Measurements from ENCODE around the gene DYNLT1. TPM values are rescaled to one million over a fixed set of nuclear protein-coding genes. Genes with fewer than 3 reads are reported as not detected.

The DYNLT1 gene
- total and polyA plus RNA-seq, 10 of the 15 experiments (the other 5 are each of a cell fraction or from before 2014, with no cell fraction given): 33.6 to 298 (median 89.2) TPM

- no peak for TF ChIP-seq ATF2 (IDR thresholded peaks at IDR 0.05; ENCODE audit: low read length)
- no peak for TF ChIP-seq HDGF (IDR thresholded peaks at IDR 0.05)
- no peak for TF ChIP-seq WRNIP1 (IDR thresholded peaks at IDR 0.05; ENCODE audit: borderline replicate concordance, low read depth, low read length)
- TF ChIP-seq NKRF (conservative IDR thresholded peaks at IDR 0.05): no peak
- TF ChIP-seq CEBPZ (IDR thresholded peaks at IDR 0.05; ENCODE audit: low read depth, low read length): no peak
These were observed 18.5 kb upstream of the DYNLT1 start (continued) for GRCh38 chr6:158662954-158663624.

Measured in GM12878 (cell line).